GM19025 (cell line): ENCODE measurements around the gene EFEMP2.

ENCODE experiments used
- ATAC-seq: cut with Tn5 transposase; IDR thresholded peaks from one replicate; pipeline ENCODE4 v1.9.1; 2021; ENCODE audit warnings: mild to moderate bottlenecking, low read depth, moderate library complexity; ENCODE audit not compliant: unreplicated experiment

The EFEMP2 gene

DNA sequence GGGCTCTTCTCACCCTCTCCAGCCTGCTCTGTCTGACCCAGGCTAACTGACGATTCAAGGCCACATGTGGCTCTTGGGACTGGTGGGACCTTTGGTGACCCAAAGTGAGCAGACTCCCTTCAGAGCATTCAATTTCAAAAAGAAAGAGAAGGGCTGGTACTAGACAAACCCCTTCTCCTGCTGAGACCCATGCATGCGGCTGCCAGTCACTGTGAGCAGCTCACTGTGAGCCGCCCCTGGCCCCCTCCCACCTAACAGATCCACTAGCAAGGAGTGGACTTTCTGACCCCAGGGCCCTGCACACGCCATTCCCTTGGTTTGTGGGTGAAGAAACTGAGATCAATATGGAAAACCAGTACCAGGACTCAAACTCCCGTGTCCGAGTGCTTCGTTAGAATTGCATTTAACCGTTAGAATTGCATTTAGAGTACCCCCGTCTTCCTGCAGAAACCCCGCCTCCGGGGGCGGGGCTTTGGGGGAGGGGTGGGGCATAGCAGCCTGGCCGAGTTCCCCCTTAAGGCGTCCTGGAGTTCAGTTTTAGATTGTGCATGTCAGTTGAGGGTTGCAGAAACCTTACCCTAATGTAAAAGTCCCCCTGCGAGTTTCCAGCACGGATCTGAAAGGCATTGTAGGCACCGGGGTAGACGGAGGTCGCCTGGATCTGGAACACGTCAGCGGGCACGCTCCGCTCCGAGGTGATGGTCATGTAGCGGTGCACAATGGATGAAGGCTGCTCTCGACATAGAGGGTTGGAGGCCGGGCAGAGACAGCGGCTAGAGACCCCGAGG is 5.1 kb downstream of the EFEMP2 start:
- ATAC-seq = no peak

DNA sequence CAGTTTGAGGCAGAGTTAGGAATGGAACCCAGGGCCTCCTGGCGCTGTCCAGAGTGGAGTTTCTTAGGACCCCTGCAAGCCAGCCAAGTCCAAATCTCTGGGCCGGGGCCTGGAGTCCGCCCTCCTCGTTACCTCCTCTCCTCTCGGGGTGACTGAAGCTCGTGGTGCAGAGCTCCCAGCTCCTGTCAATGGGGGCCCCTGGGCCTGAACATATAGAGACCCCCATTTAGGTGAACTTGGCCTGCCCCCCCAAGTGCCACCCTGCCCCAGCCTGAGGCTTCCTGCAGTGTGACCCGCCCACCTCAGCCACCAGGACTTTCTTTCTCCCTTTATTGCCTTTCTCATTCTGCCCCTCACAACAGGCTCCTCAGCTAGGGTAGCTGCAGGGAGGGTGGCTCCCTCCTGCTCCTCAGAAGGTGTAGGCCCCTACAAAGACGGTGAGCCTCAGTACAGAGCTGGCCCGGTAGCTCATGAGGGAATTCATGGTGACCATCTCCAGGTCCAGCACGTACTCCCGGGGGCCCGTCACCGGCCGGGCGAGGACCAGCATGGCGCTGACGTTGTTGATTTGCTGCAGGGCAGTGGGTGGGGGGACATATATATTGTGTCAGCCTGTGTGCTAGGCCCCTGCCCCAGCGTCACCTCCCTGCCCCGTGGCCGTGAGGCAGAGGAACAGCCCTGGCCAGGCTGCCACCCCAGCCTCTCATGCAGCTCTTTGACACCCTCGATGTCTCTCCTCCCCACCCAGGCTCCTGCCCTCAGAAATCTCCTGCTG is 5.9 kb downstream of the EFEMP2 start:
- no peak for ATAC-seq

DNA sequence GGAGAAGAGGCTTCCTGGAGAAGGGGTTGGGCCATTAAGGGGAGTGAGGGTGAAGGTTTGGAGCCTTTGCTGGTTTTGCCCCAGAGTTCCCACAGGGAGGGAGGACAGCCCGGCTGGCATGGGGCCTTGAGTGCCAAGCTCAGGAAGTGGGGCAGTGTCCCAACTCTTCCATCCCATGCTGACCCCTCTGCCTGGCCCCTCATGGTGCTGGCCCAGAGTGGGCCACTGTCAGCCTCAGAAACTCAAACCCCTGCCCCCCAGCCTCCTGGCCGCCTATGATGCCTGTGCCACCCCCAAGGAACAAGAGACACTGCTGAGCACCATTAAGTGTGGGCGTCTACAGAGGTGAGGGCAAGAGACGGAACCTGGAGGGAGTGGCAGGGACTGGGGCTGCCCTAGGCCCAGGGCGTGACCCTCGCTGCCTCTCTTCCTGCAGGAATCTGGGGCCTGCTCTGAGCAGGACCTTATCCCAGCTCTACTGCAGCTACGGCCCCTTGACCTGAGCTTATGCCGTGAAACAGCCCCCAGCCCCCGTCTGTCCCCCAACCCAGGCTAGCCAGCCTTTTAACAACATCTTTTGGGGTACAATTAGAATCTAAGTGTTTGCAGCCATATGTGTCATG is 6.9 kb downstream of the EFEMP2 start:
- ATAC-seq = no peak

DNA sequence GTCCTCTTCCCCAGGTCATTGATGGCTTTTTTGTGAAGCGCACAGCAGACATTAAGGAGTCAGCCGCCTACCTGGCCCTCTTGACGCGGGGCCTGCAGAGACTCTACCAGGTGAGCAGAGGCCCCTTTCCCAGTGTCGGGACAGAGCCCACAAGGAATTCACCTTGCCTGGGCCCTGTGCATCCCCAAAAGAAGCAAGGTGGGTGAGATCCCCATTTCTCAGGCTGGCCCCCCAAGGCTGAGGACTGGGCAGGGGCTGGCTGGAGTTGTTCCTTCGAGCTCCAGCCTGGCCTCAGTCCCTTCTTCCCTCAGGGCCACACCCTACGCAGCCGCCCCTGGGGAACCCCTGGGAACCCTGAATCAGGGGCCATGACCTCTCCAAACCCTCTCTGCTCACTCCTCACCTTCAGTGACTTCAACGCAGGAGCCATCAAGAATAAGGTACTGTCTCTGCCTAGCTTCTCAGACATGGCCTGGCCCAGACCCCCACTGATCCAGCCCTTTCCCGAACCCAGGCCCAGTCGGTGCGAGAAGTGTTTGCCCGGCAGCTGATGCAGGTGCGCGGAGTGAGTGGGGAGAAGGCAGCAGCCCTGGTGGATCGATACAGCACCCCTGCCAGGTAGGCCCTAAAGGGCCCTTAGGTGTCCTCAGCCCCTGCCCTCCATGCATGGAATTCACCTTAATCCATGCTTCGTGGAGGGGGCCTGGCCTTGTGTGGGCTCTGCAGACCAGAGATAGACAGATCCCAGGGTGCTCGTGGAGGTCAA is 7.7 kb downstream of the EFEMP2 start:
- ATAC-seq = no peak

DNA sequence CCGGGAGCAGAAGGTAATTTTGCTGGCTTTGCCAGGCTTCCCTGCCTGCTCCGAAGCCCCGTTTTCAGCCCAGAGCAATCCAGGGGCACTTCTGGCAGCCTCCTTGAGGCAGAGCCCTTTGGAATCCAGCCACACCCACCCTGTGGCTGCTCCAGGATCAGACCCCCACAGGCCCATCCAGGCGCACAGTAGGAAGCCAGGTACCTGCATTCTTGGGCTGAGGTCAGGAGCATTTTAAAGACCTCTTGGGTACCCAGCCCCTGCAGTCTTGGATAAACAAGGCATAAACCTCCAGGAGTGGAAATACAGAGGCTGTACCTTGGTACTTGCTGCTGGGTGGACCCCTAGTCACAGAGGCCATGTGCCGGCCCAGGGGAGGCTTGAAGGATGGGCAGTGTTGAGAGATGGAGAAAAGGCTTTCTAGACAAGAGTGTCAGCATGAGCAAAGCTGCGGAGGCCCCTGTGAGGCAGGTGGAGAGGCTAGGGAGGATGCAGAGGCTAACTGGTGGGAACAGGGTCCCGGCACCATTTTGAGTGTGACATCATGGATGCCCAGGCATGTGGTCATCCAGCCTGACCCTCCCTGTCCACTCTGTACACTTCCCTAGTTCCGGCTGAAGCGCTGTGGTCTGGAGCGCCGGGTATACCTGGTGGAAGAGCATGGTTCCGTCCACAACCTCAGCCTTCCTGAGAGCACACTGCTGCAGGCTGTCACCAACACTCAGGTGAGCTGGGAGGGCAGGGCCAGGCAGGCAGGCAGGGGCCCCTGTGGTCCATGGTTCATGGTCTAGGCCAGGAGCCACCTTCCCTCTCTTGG is 8.5 kb downstream of the EFEMP2 start:
- no peak for ATAC-seq

DNA sequence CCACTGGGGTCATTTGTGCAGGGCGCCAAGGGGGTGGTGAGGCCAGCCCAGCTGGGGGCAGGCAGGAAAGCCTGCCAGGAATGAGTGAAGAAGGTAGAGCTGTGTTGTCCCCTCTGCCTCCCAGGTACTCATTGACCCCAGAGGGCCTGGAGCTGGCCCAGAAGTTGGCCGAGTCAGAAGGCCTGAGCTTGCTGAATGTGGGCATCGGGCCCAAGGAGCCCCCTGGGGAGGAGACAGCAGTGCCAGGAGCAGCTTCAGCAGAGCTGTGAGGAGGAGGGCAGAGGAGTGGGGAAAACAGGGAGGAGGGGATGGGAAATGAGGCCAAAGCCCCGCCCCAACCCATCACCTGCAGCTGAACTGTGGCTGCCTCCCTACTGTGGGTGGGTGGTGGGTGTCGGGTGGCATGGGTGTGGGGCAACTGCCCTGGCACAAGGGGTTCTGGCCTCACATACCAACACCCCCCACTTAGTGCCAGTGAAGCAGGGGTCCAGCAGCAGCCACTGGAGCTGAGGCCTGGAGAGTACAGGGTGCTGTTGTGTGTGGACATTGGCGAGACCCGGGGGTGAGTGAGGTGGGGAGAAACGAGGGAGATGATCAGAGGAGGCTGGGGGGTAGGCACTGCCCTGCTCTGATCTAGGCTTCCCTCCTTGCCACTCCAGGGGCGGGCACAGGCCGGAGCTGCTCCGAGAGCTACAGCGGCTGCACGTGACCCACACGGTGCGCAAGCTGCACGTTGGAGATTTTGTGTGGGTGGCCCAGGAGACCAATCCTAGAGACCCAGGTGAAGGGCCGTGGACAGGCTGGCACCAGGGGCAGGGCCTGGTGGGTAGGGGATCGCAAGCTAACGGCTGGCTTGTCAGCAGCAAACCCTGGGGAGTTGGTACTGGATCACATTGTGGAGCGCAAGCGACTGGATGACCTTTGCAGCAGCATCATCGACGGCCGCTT is 9.4 kb downstream of the EFEMP2 start:
- ATAC-seq = no peak

DNA sequence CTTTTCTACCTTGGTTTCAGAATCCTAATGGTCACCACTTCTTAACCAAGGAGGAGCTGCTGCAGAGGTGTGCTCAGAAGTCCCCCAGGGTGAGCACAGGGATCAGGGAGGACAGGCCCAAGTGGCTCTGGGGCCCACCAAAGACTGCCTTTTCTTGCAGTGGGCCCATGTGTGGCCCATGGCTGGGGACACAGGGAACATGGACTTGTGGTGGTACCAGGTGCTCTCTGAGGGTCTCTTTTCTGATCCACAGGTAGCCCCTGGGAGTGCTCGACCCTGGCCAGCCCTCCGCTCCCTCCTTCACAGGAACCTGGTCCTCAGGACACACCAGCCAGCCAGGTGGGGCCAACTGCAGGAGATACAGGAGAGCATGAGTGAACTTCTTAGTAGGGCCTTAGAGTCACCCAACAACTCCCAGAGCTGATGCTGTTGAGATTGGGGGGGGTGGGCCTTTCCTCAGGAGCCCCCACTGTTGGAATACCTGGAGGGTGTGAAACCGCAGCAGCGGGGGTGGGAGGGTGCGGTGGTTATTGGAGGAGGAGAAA is 10.3 kb downstream of the EFEMP2 start:
- no peak for ATAC-seq

DNA sequence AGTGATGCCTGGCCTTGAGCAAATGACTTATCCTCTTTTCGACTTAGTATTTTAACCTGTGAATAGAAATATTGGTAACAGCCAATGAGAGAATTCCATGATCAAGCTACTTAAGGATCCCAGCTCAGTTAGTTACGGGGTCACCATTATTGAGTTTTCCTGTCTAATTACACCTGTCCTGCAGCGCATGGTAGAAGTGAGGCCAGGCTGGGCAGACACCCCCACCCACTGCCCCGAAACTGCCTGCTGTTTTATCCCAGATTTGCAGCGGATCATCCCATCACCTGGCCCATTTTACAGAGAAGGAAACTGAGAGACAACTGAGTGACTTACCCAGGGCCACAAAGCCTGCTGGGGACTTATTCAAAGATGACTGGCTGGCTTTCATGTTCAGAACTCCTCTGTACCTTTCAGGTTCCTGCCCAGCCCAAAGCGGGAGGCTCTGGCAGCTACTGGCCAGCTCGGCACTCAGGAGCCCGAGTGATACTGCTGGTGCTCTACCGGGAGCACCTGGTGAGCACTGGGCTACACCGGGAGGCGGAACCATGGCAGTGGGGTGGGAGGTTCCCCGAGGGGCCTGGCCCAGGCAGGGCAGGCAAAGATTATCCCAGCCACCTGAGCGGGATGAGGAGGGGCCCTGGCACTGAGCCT is 10.9 kb downstream of the EFEMP2 start:
- no peak for ATAC-seq

DNA sequence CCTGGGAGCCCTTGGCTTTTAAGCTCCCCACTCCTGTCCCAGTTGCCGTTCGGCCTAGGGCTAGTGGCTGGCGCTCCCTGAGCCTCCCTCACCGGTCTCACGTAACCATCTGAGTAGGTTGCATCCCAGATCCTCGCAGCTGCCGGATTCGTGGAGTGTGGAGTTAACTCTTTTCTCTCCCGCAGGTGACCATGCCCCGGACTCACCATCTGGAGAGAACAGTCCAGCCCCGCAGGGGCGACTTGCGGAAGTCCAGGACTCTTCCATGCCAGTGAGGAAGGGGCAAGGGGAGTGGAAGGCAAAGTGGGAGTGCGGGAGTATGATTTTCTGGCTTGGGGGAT is 11.5 kb downstream of the EFEMP2 start:
- no peak for ATAC-seq

DNA sequence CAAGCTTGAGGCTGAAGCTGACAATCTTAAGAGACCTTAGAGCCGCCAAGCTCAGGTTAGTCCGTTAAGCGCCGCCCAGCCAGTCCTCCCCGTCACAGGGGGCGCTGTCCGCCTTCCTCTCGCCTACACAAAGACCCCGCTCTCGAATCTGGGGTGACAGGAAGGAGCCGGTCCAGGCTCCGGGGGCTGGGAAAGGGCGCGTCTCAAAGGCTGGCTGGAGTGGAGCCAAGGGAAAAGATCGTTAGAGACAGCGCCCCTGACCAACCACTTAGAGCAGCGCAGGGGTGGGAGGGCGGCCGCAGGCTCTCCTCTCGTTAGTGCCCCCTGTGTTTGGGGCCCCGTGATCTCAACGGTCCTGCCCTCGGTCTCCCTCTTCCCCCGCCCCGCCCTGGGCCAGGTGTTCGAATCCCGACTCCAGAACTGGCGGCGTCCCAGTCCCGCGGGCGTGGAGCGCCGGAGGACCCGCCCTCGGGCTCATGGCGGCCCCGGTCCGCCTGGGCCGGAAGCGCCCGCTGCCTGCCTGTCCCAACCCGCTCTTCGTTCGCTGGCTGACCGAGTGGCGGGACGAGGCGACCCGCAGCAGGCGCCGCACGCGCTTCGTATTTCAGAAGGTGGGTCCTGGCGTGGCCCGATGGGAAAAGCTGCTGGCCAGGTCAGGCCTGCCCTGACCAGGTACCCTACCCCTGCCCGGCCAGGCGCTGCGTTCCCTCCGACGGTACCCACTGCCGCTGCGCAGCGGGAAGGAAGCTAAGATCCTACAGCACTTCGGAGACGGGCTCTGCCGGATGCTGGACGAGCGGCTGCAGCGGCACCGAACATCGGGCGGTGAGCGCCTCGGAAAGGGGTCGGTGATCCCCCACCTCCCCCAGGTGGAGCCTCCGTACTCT is 12.1 kb downstream of the EFEMP2 start, which contains the start of gene MUS81:
TSS of gene MUS81 (plus strand) at position 156 of the 887 bp plus-strand sequence. CDS start at position 477, 321 bp downstream.
- no peak for ATAC-seq

DNA sequence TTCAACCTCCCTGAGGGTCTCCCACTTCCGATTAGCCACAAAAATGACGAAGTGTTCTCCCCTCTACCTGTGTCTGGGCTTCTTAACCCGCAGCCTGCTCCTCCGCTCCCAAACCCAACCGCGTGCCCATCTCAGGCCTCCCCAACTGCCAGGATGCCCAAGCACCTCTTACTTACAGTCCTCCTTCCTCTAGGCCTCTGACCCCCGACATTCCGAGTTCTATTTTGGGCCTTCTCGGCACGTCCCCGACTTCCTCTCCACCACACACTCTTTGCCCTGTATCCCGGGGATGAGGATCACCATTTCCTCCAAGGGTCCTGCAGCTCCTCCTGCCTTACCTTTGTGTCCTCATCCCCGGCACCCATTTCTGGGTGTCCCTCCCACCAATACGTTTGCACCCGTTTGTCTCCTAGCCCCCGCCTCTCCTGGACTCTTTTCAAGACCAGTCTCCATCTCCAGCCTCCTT is 12.8 kb downstream of the EFEMP2 start:
- ATAC-seq = no peak

DNA sequence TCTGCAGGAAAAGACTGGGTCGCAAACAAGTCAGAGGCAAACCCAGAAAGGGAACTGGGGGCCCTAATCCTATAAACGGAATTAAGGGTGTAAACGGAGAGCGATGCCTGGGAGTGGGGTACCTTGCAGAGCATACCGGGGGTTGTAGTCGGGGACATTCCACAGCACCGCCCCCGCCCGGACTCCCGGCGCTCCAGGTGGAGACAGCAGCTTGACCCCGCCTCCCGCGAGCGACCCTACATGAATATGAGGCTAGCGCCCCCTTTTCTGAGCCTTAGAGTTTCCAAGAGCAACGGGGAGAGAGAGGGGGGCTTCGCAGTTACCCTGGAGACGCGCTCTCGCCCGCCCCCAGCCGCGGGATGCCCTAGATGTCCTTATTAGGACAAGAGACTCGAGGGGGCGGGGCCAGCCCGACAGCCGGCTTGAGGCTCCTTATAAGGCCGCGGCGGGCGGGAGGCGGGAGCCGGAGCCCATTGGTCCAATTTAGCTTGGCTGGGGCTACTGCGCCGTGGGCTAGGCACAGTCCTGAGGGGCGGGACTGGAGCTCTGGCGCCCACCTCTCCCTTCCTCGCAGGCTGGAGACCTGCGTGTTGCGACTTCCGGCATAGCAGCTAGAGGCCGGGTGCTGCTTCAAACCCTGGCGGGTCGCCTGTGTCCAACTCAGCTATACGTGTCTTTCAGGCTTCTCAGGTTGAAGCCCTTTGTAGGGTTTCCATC is 13.3 kb downstream of the EFEMP2 start:
- peak; percentile 44 for ATAC-seq

DNA sequence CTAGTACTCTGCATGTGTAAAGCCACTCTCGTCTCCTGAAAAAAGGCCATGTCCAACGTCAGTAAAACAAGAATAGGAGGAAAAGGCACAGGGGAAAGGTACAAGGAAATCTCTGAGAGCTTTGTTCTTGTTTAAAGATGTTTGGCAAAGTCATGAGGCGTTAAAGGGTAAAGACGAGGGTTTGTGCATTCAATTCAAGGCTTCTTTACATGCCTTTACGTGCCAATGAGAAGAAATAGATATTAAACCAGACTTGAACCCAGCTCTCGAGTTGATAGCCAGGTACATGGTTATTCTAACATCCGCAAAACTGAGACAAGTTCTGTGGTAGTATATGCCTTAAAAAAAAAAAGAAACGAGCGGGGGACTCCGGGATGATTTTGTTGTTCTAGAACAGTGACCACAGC is 13.9 kb downstream of the EFEMP2 start:
- ATAC-seq = no peak

DNA sequence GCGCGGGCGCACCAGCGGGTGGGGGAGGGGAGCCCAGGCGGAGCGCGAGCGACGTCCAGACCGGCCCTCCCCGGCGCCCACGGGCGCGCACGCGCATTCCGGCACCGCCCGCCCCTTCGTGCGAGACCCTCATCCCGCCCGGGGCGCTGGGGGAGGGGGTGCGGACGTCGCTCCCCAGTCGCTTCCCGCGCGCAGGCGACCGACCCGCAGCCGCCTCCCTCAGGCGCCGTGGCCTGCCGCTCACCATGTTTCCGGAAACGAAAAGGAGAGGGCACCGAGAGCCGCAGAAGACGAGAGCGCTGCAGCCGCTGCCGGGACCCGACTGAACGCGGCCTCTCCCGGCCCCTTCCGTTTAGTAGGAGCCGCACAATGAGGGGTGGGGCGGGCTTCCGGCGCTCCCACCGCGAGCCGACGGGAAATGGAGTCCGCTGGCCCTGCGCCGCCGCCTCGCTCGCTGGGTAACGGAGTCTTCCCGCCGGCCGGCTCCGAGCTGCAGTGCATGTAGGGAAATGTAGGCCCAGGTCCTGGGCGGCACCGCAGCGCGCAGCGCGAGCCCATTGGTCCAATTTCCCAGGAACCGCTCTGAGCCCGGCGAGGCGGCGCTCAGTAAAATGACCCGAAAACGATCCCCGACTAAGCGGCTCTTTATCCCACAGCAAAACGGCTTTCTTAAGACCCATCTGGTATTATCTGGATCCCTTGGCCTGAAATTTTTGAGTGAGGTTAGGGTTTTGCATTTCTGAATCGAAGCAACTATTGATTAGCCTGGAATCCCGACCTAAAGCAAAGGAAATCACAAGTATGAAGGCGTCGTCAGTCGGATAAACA is 14.5 kb downstream of the EFEMP2 start, which contains the start of gene CFL1:
TSS of gene CFL1 (minus strand) at position 328 of the 828 bp plus-strand sequence. CDS start at position 247, 81 bp downstream.
- ATAC-seq = peak; percentile 40

DNA sequence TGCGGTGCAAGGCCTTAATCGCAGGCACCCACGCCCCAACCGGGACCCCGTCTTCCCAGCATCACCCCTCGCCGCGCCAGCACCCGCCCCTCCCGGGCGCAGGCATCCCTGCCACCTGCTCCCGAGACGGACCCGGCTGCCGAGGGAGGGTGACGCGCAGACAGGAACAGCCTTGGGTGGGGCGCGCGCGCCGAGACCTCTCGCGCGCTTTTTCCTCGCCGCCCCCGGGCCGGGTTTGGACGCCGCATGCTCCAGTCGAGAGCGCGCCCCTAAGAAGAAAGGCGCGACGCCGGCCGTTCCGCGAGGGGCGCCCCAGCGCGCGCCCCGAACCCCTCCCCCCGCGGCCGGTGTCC is 15.1 kb downstream of the EFEMP2 start:
- ATAC-seq = peak; percentile 1
